D721Med (cell line): ENCODE data around the gene NPRL2.
A peak's percentile ranks its signal among the peaks of the same experiment; 100 is the strongest.

Experiments used
- DNase-seq: peaks from one replicate; pipeline ENCODE4 v3.0.0; 2011; ENCODE audit warnings: low spot score; ENCODE audit not compliant: insufficient read length
- FAIRE-seq: peaks from 2 replicates; lab custom pipeline; 2011; peaks lifted over from hg19 to GRCh38; lab: Jason Lieb, UNC
- TF ChIP-seq, protein P1 (sequence below): IDR thresholded peaks from 2 replicates; pipeline ENCODE4 v1.5.1; 2012; ENCODE audit warnings: mild to moderate bottlenecking, control low read depth; ENCODE audit not compliant: insufficient read depth; ENCODE audit errors: missing control alignments

Gene NPRL2

DNA sequence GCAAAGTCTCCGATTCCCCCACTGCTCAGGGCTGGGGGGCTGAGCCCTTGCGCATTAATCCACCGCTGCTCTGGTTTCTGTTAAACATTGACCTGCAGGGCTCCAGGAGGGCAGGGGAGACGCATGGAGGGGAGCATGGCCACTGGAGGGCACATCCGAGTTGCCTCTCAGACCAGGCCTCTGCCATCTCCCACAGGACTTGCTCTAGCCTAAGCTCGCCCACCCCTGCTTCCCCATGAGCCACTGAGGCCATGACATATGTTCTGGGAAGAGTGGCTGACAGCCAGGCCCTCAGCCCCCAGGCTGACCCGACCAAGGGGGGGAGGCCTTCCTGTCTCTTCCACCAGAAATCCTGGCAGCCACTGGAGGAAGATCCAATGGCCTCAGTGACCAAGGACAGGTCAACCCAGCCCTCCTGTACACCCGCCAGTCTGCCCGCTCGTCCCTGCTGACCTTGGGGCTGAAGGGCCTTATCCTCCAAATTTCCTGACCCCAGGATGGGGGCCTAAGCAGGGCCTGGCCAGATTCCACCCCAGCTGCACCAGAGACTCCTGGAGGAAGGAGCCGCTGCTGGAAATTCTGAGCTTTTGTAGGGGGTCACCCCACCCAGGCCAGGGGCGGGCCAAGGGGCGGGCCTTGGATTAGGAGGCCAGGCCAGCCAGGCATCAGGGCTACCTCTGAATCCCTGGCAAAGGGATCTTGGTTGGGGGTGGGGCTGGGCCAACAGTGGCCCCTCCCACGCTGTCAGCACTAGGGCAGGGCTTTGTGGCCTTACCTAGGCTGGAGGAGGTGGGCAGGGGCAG lies 47.4 kb downstream of the NPRL2 start, which contains the start of gene HYAL1:
TSS of gene HYAL1 (minus strand) at position 562 of the 803 bp plus-strand sequence. CDS start 618 bp downstream, outside the sequence.
- DNase-seq = no peak
- FAIRE-seq = no peak
- TF ChIP-seq, protein P1, sequence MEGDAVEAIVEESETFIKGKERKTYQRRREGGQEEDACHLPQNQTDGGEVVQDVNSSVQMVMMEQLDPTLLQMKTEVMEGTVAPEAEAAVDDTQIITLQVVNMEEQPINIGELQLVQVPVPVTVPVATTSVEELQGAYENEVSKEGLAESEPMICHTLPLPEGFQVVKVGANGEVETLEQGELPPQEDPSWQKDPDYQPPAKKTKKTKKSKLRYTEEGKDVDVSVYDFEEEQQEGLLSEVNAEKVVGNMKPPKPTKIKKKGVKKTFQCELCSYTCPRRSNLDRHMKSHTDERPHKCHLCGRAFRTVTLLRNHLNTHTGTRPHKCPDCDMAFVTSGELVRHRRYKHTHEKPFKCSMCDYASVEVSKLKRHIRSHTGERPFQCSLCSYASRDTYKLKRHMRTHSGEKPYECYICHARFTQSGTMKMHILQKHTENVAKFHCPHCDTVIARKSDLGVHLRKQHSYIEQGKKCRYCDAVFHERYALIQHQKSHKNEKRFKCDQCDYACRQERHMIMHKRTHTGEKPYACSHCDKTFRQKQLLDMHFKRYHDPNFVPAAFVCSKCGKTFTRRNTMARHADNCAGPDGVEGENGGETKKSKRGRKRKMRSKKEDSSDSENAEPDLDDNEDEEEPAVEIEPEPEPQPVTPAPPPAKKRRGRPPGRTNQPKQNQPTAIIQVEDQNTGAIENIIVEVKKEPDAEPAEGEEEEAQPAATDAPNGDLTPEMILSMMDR = no peak

DNA sequence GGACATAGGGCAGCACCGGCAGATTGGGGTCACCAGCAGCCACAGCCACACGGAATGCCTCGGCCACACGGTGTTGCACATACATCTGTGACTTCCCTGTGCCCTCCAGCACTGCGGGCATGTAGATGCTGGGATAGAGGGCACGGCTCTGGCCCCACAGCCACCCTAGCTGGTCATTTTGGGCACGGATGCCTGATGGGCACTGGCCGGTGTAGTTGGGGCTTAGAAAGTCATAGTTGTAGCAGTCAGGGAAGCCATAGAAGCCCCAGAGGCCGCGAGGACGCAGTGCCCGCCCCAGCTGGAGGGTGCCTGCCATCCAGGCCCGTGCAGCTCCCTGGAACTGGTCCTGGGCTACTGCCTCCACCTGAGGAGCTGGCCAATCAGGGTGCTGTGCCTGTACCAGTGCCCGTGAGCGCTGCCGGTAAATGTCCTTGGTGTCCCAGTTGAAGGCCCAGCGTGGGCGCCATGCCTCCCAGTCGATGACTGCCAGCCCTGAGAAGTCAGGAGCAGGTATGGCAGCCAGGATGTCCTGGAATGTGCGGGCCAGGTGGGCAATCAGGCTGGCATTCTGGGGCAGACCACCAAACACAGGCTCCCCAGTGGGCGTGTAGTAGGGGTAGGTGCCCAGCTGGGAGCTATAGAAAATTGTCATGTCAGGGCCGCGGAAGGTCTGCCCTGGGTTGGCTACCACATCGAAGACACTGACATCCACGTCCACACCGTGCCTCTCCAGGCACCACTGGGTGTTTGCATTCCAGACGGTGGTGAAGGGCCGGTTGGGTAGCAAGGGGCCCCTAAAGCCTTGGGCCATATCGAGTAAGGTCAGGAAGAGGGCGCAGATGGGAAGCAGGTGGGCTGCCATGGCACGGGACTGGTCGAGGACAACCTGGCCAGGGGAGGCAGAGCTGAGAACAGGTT lies 48.2 kb downstream of the NPRL2 start:
- FAIRE-seq (no peak), DNase-seq (no peak)
- TF ChIP-seq, protein P1 = no peak

DNA sequence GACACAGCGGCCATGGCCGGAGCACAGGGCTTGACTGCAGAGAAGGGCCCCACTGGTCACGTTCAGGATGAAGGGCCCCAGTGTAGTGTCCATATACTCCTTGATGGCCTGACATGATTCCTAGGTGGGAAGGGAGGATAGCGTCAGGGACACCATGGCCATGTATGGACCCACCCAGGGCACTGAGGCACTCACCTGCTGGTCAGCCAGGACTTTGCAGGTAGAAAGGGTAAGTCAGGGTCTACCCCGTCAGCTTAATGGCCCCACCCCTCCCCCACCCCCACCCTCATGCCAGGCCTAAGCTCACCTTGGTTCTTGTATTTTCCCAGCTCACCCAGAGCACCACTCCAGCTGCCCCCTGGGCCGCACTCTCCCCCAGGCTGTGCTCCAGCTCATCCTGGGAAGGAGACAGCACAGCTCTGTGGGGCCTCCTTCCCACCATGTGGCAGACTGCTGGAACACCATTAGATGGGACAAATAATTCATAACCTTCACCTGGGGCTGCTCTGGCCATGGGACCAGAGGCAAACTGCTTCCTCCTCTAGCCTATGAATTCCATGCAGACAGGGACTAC lies 49.8 kb downstream of the NPRL2 start:
- DNase-seq = no peak
- no peak for FAIRE-seq
- TF ChIP-seq, protein P1 = no peak

DNA sequence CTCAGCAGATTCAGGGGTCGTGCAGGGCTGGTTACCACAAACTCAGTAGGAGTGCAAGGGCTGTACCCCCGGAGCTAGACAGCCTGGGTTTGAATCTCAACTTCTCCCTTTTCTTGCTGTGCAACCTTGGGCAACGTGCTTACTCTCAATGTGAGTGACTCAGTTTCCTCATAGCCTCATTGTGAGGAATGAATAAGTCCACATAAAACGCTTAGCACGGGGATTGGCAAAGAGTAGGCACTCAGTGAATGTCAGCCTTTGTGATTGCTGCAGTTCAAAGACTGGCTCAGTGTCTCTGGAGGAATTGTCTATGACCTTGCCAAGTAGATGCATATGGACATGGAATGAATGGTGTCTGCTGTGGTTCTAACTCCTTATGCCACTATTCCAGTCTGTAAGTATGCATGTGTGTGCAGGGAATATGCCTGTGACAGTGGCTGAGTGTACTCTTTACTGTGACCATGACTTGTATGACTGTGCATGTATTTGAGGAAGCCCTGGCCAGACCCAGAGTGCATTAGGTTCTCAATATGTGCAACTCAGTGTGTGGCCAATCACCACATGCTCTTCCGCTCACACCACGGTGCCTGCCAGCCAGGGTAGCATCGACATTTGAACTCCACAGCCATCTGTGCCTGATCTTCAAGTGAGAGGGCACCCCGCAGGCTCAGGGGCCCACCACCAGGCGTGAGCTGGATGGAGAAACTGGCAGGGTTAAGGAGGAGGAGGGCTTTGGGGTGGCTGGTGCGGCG lies 50.5 kb downstream of the NPRL2 start:
- FAIRE-seq (no peak), DNase-seq (no peak)
- TF ChIP-seq, protein P1 = no peak

DNA sequence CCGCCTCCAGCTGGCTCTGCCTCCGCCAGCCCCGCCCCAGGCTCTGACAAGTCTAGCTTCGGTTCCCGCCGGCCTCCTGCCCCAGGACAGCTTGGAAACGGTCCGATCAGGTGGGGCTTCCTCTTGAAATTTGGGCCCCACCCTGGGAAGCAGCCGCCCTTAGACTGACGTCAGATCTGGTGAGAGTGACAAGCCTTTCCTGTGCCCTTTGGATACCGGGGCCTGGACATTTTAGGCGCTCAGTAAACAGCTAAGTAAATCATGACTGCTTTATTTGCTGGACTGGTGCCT lies 51.0 kb downstream of the NPRL2 start:
- FAIRE-seq (no peak), DNase-seq (no peak)
- TF ChIP-seq, protein P1 = no peak

DNA sequence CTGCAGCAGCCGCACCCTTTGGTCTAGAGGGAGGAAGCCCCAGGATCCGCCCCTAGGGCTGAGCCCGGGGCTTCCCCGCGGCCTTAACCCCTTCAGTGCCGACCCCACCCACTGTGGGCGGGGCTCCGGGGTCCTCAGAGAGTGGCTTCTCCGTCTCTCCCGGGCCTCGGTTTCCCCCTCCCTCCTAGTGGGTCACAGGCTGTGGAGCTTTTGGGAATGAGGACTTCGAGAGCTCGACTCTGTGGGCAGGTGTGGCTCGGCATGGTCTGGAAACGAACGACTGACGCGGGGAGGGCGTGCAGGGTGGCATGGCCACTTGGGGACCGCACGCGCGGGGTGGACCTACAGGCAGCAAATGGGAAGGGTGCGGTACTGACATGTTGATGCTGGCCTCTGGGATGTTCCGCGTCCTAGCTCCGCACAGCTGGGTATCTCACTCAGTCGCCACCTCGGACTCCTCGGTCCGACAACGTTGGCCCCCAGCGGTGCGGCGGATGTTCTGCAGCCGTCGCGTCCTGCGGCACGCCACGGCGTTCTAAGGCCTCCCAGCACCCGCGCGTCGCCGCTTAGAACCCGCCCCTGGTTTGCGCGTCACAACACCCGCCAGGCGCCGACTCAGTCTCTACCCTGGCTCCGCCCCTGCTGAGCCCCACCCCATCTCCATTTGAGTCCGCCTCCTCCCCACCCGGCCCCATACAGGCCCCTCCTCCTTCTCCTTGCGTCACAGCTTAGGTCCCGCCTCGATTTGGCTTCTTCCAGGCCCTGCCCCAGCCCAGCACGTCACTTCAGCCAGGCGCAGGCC lies 51.5 kb downstream of the NPRL2 start, which contains the start of the genes HYAL3 and NAA80:
TSS of gene HYAL3 (minus strand) at position 570 of the 802 bp plus-strand sequence. CDS start 3,803 bp downstream, outside the sequence.
TSS of gene NAA80 (minus strand) at position 570 of the 802 bp plus-strand sequence. CDS start 1,942 bp downstream, outside the sequence.
- DNase-seq (peak; percentile 98), FAIRE-seq (no peak)
- TF ChIP-seq, protein P1 = no peak
